KOPT-K1 (cell line): ENCODE measurements around the gene SLC46A1.
"Not testable (repeated sequence)": the region's sequence is repeated elsewhere in the genome, so short reads cannot be mapped to it uniquely, and the experiment has no call there.

Experiments
- H3K27ac ChIP-seq: fragments of 200-600 bp; sonication (generic); 2 replicates; pipeline ENCODE4 v1.5.1; 2016; ENCODE audit warnings: antibody characterized with exemption, mild to moderate bottlenecking, low read depth, low read length; ENCODE audit not compliant: poor library complexity, severe bottlenecking
- H3K36me3 ChIP-seq: fragments of 200-600 bp; sonication (generic); 2 replicates; pipeline ENCODE4 v1.5.1; 2017; ENCODE audit warnings: antibody characterized with exemption, mild to moderate bottlenecking, low read length, moderate library complexity; ENCODE audit not compliant: insufficient read depth
- H3K9me3 ChIP-seq: fragments of 200-600 bp; sonication (generic); 2 replicates; pipeline ENCODE4 v1.5.1; 2017; ENCODE audit warnings: antibody characterized with exemption, low read length, mild to moderate bottlenecking; ENCODE audit not compliant: insufficient read depth, poor library complexity, severe bottlenecking

Gene SLC46A1

GRCh38 chr17:28405632-28406472 lies at the start of gene SLC46A1:
Gene SLC46A1, minus strand, starts transcription at chr17:28406212. Its CDS starts 98 bp downstream, at chr17:28406114.
- H3K9me3 ChIP-seq: no peaks in the 10 kb centered on the region
- no peak within 1 kb of the TSS for H3K27ac ChIP-seq
- no peaks in the 10 kb centered on the region for H3K36me3 ChIP-seq

- Histone ChIP-seq H3K27ac (no peak overlapping the region), H3K9me3 (peaks cover 12% of the 10 kb centered on the region), H3K36me3 (no peaks in the 10 kb centered on the region)
Measured at GRCh38 chr17:28449859-28450258, 43.8 kb upstream of the SLC46A1 start.

GRCh38 chr17:28447396-28447760 lies 41.4 kb upstream of the SLC46A1 start:
- Histone ChIP-seq H3K9me3 (peaks cover 8% of the 10 kb centered on the region), H3K27ac (no peak overlapping the region), H3K36me3 (no peaks in the 10 kb centered on the region)

GRCh38 chr17:28446716-28447395 lies 40.8 kb upstream of the SLC46A1 start:
- Histone ChIP-seq H3K9me3 (peaks cover 8% of the 10 kb centered on the region), H3K27ac (no peak overlapping the region), H3K36me3 (no peaks in the 10 kb centered on the region)

GRCh38 chr17:28443901-28444638 lies 38.1 kb upstream of the SLC46A1 start:
- Histone ChIP-seq H3K27ac (no peak overlapping the region), H3K9me3 (no peaks in the 10 kb centered on the region), H3K36me3 (no peaks in the 10 kb centered on the region)

- not testable (repeated sequence) for H3K36me3 ChIP-seq, H3K9me3 ChIP-seq, H3K27ac ChIP-seq
Measured at GRCh38 chr17:28434326-28434725, 28.3 kb upstream of the SLC46A1 start.

- no peaks in the 10 kb centered on the region for H3K36me3 ChIP-seq
- H3K27ac ChIP-seq: no peak overlapping the region
- H3K9me3 ChIP-seq: no peaks in the 10 kb centered on the region
Measured at GRCh38 chr17:28433721-28434120, 27.7 kb upstream of the SLC46A1 start.

GRCh38 chr17:28427982-28428381 lies 22.0 kb upstream of the SLC46A1 start:
- not testable (repeated sequence) for H3K36me3 ChIP-seq, H3K27ac ChIP-seq, H3K9me3 ChIP-seq

GRCh38 chr17:28427371-28427770 lies 21.4 kb upstream of the SLC46A1 start:
- Histone ChIP-seq H3K9me3 (no peaks in the 10 kb centered on the region), H3K36me3 (no peaks in the 10 kb centered on the region), H3K27ac (no peak overlapping the region)

GRCh38 chr17:28426081-28426519 lies 20.1 kb upstream of the SLC46A1 start:
- Histone ChIP-seq H3K27ac (no peak overlapping the region), H3K9me3 (no peaks in the 10 kb centered on the region), H3K36me3 (no peaks in the 10 kb centered on the region)

GRCh38 chr17:28425206-28425605 lies 19.2 kb upstream of the SLC46A1 start:
- H3K9me3 ChIP-seq: no peaks in the 10 kb centered on the region
- no peaks in the 10 kb centered on the region for H3K36me3 ChIP-seq
- no peak overlapping the region for H3K27ac ChIP-seq

- Histone ChIP-seq H3K27ac (no peak overlapping the region), H3K9me3 (no peaks in the 10 kb centered on the region), H3K36me3 (no peaks in the 10 kb centered on the region)
Measured at GRCh38 chr17:28421787-28422305, 15.8 kb upstream of the SLC46A1 start.

GRCh38 chr17:28416703-28417311 lies 10.8 kb upstream of the SLC46A1 start:
- Histone ChIP-seq H3K27ac (no peak overlapping the region), H3K9me3 (no peaks in the 10 kb centered on the region), H3K36me3 (no peaks in the 10 kb centered on the region)

GRCh38 chr17:28415886-28416285 lies 9.9 kb upstream of the SLC46A1 start:
- Histone ChIP-seq H3K27ac (no peak overlapping the region), H3K36me3 (no peaks in the 10 kb centered on the region), H3K9me3 (no peaks in the 10 kb centered on the region)

GRCh38 chr17:28413804-28414203 lies 7.8 kb upstream of the SLC46A1 start:
- H3K36me3 ChIP-seq: no peaks in the 10 kb centered on the region
- H3K9me3 ChIP-seq: no peaks in the 10 kb centered on the region
- no peak overlapping the region for H3K27ac ChIP-seq
